ENCODE data around the gene MAPRE3.

The MAPRE3 gene

DNA sequence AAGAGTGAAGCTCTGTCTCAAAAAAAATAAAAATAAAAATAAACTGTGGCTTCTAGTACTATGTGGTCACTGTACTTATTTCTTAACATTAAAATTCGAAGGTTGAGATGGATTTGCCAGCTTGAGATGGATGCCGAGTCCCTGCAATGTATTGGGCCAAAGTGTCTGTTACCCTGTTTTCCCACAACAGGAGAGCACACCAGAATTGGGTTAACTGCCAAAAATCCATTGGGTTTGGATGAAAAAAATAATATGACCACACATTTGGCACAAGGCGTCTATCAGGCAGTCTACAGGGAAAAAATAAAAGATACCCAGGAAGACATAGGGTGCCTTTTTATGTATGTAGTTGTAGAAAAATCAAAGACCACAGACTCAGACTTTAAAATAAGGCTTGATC lies 19.2 kb upstream of the MAPRE3 start:
- DNase-seq: no peak

DNA sequence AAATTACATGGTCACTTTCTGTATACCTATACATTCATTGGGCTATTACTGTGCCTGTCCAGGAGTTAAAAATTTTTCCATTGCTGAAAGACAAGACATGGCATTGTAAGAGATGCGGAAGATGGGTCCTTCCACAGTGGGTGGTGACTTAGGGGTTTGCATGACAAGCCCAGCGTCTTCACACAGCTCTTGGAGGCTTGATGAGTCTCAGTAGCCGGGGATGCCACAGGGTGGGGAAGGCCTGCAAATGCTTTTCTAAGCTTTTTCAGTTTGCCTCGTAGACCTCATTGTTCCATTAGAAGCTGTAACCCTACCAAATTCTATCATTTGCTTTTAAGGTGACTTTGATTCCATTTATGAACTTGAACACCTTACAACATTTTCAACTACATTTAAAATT lies 18.1 kb upstream of the MAPRE3 start:
- no peak for DNase-seq

DNA sequence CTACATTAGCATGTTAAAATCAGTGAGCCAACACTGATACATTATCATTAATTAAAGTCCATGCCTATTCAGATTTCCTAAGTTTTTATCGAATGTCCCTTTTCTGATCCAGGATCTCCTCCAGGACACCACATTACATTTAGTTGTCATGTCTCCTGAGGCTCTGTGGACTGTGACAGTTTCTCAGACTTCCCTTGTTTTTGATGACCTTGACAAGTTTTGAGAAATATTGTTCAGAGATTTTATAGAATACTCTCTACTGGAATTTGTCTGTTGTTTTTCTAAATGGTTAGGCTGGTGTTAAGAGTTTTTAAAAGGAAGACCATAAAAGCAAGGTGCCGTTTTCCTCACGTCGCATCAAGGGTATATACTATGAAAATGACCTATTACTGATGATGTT lies 16.3 kb upstream of the MAPRE3 start:
- no peak for DNase-seq

DNA sequence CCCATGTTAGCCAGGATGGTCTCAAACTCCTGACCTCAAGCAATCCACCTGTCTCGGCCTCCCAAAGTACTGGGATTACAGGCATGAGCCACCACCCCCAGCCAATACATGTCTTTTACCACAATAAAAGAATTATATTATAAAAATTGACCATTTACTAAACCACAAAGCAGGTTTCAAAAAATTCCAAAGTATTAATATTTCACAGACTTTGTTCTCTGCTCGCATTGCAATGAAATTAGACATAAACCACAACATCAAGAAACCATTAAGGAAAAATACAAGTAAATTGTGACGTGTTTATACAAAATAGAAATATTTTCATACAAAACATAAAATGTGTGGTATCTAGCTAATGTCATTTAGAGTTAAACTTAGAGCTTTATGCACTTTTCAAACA lies 13.4 kb upstream of the MAPRE3 start:
- no peak for DNase-seq

DNA sequence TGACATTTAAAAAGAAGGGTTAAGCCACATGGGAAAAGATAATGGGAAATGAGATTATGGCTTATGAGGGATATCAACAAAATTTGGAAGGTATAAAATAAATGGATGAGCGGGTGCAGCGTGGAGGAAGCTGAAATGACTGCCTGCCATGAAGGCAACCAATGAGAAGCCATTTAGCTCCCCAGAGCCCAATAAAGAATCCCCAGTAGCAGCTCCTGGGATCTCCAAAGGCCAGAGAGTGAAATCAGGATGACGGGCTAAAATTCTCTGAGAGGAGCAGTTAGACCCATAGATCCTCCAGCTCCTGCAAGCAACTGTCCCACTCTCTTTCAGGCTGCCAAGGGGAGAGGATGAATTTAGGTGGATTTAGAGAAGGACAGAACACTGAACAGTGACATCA lies 12.9 kb upstream of the MAPRE3 start:
- DNase-seq: no peak

DNA sequence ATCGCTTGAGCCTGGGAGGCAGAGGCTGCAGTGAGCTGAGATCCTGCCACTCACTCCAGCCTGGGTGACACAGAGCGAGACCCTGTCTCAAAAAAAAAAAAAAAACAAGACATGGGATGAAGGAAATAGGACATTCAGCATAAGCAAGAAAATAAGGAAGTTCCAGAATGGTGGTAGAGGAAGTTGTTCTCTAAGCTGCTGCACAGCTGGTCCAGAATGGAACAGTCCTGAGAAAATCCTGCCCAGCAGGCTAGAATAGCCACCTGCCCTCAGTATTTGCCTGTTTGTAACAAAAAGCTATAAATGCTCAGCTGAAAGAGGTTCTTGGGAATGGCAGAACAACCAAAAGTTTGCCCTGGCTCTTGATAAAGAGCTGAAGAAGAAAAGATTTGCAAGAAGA lies 11.1 kb upstream of the MAPRE3 start:
- DNase-seq: no peak

DNA sequence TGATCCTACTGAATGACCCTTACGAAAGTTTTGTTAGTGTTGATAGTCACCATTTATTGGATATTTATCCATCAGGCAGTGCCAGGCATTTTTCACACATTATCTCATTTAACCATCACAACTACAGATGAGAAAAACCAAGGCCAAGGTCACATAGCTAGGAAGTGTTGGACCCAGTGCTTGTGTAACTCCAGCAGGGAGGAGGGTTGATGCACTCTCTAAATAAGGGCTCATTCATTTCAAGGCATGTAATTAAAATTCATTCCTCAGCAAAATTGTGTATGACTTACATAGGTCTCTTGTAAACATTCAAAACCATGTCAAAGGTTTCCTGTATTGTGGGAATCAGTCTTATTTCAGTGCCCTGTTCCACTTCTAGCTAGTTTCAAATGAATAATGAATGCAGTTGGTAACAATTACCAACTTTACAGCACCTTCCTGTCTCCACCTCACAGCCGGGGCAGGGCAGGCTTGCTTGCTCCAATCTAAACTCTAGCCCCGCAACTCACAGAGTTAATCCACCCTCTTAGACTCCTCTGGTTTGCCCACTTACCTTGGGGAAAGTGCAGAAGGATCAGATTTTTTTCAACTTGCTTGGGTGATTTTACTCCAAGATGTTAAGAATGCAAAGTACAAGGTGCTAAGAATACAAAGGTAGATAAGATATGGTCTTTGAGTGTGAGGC lies 5.8 kb upstream of the MAPRE3 start:
- DNase-seq: no peak

DNA sequence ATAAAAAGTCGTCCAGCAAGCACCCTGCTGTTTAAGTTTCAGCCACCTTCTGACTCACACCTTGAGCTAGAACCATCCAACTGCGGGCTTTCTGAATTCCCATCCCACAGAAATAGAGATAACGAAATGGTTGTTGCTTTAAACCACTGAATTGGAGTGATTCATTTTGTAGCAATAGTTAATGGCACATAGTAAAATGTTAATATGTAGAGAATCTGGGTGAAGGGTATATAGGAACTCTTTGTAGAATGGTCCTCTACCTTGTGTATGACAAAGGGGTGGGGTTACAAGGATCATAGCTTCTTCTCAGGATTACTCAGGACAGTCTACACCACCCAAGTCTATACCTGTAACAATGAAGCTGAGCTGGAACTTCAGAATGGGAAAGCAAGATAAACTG lies 2.4 kb upstream of the MAPRE3 start:
- no peak for DNase-seq

DNA sequence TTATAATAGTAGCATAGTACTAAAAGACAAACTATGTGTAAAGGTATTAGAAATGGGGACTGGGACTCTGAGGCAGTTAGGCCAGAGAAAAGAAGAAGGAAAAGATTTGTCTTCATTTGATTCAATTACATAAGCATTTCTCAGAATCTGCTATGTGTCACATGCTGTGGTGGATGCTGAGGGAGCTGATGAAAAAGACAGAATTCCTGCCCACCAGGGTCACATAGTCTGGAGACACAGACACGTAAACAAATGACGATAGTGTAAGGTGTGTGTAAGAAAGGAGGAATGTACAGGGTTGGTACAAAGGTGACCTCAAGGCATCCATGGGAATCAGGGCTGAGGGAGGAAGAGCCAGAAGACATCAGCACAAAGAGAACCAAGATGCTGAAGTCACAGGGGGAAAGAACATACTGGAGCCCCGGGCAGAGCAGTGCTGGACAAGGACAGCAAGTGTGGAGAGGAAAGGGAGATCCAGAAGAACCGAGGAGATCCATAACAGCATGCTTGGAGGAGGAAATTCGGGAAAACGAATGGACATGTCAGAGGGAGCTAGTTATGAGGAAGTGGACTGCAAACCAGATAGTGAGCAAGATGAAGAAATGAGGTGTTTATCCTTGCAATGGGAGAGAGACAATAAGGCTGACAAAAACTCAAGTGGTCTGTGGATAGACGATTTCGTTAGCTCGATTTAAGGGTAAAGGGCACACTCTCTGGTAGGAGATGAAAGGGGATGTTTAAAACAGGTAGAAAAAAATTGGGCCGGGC lies 1.2 kb upstream of the MAPRE3 start:
- DNase-seq: no peak

DNA sequence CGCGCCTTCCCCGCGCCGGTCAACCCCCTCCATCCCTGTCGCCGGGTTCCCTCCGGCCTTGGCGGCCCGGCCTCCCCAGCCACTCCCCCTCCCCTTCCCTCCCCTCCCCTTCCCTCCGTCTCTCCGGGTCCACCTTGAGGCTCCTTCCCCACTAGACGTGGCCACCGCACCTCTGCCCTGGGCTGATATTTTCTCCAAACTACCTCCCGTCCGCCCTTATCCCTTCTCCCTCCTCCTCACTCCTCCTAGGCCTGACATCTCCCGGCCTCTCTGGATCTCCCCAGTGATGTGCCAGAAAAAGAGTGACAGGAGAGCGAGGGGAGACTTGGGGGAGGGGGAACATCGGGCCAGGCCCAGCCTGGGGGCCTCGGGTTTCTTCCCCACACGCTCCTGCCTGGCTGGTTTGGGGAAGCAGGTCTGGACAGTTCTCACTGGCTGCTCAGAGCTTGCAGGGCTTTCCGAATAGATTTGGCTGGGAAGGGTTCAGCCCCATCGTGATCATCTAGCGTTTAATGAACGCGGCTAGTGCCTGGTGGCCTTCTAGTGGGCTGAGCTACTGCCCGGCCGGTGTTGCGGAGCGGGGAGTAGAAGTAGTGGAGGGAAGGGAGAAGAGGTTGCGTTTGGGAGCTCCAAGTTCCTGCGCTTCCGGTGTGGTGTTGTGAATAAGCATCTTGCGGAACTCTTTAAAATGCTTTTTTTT lies 641 bp downstream of the MAPRE3 start:
- no peak for DNase-seq

DNA sequence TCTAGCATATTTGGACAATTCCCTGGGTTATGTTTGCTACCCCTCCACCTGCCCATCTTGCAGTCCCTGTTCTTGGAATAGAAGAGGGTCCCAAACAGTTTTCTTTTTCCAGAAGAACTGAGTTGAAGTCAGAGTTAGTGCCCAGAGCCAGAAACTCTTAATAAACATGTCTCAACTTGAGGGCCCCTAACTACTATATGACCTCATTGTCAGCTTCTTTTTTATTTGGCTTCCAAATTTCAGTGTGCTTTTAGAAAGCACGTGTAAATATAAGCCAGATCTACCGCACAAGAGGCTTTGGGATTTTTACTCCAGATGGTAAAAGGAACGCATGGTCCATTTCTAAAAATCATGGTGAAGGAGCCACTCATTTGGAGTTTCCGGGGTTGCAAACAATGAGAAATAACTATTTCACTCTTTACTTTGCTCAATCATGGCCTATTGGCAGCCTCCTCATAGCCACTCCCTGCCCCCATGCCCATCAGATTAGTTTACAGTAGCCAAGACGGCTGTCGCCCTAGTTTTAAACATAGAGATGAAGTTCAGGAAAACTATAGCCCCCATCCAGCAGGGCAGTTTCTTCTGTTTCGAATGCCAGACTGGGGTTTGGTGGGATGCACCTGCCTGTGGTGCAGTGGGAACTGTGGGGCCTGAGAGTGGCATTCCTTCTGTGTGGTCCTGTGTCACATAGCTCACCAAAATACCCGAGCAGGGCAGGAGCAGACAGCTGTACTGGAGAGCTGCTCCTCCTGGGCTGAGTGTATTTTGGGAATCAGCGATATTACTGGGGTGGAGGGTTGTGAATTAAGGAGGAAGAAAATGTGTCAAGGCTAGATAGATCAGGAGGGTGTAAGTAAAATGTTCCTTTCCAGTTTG lies 1.7 kb downstream of the MAPRE3 start:
- no peak for DNase-seq

DNA sequence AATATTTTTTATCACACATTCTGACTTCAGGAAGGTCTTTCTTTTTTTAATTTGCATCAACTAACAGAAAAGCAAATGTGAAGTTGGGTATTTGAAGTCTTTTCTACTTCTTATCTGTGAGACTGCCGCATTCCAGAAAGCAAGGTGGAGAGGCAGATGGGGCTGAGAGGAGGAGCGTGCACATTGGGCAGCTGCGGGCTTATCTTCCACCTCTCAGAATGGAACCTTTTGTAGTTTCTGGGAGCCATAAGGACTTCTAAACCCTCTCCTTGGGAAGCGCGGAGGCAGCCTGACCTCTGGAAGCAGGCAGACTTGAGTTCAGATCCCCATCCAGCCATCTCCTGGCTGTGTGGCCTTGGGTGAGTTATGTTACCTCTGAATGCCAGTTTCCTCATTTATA lies 3.9 kb downstream of the MAPRE3 start:
- no peak for DNase-seq

DNA sequence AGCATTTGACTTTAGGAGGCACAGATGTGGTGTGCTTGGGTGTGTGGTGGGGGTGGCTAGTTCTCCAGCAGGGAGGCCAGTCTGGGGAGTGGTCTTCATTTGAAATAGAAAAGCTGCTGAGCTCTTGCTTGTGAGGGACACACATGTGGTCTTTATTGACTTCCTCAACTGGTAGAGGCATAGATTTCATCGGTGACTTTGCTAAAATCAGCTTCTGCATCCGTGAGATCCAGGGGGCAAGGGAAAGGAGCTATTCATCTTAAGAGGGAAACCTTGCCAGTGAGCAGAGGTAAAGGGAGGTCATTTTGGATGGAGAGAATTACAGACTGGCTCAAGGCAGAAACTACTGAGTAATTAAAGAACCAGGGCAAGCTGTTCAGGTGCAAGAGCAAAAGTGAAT lies 4.7 kb downstream of the MAPRE3 start:
- no peak for DNase-seq

DNA sequence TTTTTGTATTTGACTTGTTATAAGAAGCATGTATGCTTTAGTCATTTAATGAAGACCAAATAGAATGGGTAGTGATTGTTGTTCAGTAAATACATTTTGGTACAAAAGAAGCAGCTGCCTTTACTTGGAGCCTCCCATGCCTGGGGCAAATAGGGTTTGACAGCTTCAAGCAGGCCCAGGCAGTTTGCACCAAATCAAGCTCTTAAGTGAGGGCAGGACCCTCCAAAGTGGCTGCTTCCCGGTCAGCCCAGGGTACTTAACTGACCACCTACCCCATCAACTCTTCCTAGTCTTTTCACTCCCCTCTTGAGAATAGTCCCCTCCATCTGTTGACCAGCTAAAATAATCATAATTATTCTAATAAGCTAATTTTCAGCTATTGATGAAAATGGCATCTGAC lies 5.2 kb downstream of the MAPRE3 start:
- DNase-seq: no peak

DNA sequence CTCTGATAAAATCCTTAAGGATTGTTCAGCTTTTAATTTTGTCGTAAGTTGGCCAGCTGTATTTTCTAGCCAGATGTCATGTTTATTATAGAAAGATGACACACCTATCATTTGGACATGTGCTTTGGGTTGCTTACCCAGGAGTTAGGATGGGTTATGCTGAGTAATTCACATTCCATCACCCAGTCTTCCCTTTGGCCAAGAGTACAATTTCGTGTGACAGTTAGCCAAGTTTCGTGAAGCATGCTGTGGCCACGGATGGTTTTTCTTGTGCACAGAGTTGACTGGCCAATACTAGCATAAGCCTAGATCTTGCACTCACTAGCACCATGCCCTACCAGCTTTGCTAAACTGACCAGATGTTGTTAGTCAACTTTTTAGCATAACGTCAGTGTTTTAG lies 5.8 kb downstream of the MAPRE3 start:
- DNase-seq: no peak

DNA sequence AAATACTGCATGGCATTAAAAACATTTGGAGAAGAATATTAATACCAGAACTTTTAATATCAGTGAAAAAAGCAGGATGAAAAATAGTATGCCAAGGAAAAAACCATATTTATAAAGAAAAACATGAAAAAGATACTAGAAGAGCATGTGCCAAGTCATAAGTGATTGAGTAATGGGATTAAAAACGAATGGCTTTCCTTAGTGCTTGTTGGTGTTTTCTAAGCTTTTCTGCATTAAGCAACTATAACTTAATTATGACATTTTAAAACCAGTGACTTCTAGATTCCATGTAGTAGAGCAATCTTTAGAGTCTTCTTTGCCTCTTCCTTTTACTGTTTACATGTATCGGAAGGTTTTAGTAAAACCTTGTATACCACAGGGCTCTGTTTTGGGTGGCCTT lies 6.6 kb downstream of the MAPRE3 start:
- no peak for DNase-seq

DNA sequence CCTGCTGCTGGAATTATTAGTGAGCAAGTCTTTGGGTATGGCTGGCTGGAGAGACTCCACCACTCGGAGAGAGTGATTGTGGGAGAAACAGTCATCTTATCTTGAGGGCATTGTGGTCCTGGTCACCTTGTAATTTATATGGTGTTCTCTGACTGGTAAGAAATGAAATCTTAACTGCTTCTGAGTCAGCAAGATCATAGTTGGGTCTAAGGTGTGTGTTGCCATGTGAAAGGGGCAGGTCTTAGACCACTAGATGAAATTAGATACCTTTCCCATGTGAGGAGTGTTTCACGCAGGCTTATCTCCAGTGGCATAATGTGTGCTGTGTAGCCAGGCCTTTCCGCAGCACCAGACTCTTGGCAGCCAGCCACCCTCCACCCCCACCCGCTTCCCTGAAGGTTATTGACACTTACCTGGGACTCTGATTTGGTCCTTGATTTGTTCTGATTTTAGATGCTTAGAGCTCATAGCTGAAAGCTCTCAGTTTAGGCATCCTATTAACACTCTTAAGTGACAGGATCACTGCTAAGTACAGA lies 7.7 kb downstream of the MAPRE3 start:
- peak; percentile 74 for DNase-seq

DNA sequence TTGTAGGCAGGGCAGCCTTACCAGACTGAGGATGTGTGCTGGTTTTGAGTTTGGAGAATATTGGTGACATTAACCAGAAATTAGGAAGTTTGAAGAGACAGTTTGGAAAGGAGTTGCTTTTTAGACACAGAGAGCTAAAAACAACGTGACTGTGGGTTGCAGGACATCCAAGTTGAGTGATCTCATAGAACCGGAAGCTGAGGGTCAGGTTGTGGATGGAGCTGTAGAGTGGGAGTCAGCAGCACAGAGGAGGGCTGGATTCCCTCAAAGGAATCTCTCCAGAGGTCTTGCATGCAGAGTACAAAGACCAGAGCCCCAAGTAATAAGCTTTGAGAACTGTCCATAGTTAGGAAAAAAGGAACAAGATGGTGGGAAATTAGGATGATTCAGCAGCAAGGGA lies 9.3 kb downstream of the MAPRE3 start:
- no peak for DNase-seq

DNA sequence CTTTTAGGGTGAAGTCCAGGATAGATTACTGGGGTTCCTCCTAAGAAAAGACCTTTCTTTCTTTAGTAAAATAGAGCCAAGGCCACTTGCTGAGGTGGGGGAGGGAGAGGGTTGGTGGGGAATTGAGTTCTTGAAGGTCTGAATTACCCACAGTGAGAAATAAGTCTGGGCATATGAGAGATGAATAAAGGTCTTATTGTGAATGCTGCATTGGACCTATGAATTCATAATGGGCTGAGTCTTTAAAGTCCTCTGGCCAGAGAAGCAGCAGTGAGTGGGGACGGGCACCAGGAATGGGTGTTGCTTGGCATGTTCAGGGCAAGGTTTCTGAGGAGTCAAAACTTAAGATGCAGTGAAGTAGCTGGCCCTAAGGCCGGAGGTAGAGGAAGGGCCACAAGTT lies 10.5 kb downstream of the MAPRE3 start:
- no peak for DNase-seq

DNA sequence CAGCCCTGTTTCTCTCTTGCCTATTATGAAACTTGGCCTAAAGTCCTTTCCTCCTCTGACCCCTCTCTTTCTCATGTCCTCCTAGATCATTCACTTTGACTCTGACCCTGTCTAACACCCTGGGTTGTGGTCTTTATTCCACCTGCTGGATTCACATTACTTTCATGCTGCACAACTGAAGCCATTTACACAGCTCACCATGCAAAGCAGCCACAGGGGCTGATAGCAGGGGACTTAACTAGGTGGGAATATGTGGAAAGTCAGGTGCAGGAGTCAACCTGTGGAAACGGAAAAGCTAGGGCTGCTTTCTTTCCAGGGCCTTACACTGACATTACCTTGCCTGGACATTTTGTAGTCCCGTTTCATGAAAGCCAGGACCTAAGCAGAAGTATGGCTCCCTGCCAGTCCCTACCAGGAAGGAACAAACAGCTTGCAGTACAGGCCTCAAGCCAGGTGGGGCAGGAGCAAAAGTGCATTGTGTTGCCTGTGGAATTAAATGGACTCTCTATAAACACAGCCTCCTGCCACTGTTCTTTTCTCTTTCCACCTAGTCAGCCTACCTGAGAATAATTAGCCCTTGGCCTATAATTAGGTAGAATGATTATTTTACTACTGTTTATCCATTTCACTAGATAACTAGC lies 11.8 kb downstream of the MAPRE3 start:
- DNase-seq: peak; percentile 85

DNA sequence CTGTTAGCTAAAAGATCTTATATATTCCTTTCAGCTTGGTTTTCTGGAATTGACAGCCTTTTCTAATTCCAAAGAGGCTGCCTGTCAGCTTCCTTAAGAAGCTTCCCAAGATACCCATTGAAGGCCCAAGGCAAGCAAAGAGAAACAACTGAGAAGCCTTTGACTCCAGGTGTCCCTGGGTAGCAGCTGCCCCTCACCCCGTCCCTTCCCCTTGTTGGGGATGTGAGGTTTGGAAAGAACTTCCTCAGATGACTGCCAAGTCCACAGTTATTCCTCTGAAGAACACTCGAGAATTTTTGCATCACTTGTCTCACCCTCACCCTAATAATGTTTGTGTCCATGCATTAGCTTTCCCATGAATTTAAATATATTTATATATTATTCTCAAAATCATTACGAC lies 13.3 kb downstream of the MAPRE3 start:
- DNase-seq: no peak

DNA sequence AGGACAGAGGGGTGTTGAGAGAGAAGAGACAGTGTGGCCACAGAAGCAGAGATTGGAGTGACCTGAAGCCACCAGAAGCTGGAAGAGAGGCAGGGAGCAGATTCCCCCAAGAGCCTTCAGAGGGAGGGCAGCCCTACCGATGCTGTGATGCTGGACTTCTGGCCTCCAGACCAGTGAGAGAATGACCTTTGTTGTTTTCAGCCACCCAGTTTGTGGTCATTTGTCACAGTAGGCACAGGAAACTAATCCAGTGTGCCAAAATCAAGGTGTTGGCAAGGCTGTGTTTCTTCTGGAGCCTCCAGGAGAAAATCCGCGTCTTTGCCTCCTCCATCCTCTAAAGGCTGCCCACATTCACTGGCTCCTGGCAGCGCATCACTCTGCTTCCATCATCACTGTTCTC lies 15.4 kb downstream of the MAPRE3 start:
- no peak for DNase-seq

DNA sequence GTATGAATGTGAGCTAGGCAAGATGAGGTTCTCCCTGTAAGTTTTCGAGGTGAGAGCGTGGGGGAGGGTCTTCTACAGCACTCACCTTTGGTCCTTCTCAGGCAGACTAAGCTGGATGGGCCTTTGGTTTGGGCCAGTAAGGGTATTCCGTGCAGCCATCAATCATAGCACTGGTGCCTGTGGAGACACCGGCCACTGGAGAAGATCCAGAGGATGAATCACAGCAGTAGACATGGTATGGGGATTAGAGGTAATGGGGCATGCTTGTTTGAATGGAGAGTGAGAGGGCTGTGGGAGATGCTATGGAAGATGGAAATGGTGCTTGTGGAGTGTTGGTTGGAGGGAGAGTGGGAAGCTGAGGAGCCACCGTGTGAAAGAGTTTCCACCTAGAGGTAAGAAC lies 16.1 kb downstream of the MAPRE3 start:
- no peak for DNase-seq
